H1 (cell line): ENCODE measurements around the gene RBM5. TPM values are rescaled to one million over a fixed set of nuclear protein-coding genes. Genes with fewer than 3 reads are reported as not detected.

Experiments
- CTCF ChIA-PET: fragments of 300-600 bp; sonication (Branson Sonifier 250); formaldehyde crosslinking; loops from one replicate; lab custom pipeline; 2021; ENCODE audit not compliant: partially characterized antibody; lab: Charles Lee
- POLR2A ChIA-PET: fragments of 300-600 bp; sonication (Branson Sonifier 250); formaldehyde crosslinking; loops from one replicate; lab custom pipeline; 2021; ENCODE audit warnings: inconsistent platforms; ENCODE audit not compliant: partially characterized antibody; lab: Charles Lee
- DNase-seq, 2 experiments: peaks; one replicate each; pipeline versions ENCODE4 v3.0.0 to v3.0.0-alpha.2; 2010 to 2022; ENCODE audit warnings: low spot score in 2 of 2, low read depth in 1 of 2, mixed read lengths in 1 of 2
- FAIRE-seq: peaks from 2 replicates; lab custom pipeline; 2011; peaks lifted over from hg19 to GRCh38; lab: Jason Lieb, UNC
- H2AFZ ChIP-seq: 2 replicates; pipeline ENCODE4 v1.8.1; 2012; ENCODE audit warnings: low read length, inconsistent platforms
- H2AK5ac ChIP-seq: 2 replicates; pipeline ENCODE4 v1.6.1; 2013; ENCODE audit warnings: low read depth, low read length
- H2BK120ac ChIP-seq: replicated peaks from 2 replicates; pipeline ENCODE3; 2013; ENCODE audit warnings: low read depth, low read length, inconsistent platforms
- H2BK12ac ChIP-seq: 2 replicates; pipeline ENCODE4 v1.6.1; 2013; ENCODE audit warnings: low read depth, low read length
- H2BK15ac ChIP-seq: 2 replicates; pipeline ENCODE4 v1.6.1; 2013; ENCODE audit warnings: low read length
- H2BK20ac ChIP-seq: 2 replicates; pipeline ENCODE4 v1.6.1; 2013; ENCODE audit warnings: low read length
- H2BK5ac ChIP-seq: 2 replicates; pipeline ENCODE4 v1.6.1; 2013; ENCODE audit warnings: low read depth, low read length
- H3K14ac ChIP-seq: 2 replicates; pipeline ENCODE4 v1.6.1; 2013; ENCODE audit warnings: inconsistent platforms; ENCODE audit not compliant: insufficient read length
- H3K18ac ChIP-seq: 2 replicates; pipeline ENCODE4 v1.6.1; 2013; ENCODE audit warnings: low read length; ENCODE audit errors: extremely low read depth
- H3K23ac ChIP-seq: 2 replicates; pipeline ENCODE4 v1.6.1; 2013; ENCODE audit warnings: inconsistent platforms; ENCODE audit not compliant: insufficient read length
- H3K23me2 ChIP-seq: 2 replicates; pipeline ENCODE4 v1.6.1; 2013; ENCODE audit warnings: low read depth, low read length
- H3K27ac ChIP-seq: 2 replicates; pipeline ENCODE4 v1.6.1; 2011; ENCODE audit warnings: low read depth, low read length, inconsistent platforms
- H3K27me3 ChIP-seq, 4 experiments: replicated peaks in 1 of 4; 1 replicate in 1 of 4; 2 replicates in 3 of 4; pipeline versions ENCODE4 v1.6.1 to v1.8.1; 2011 to 2013; ENCODE audit warnings: low read length in 3 of 4, mild to moderate bottlenecking in 3 of 4, inconsistent platforms in 2 of 4, mixed read lengths in 2 of 4, moderate library complexity in 1 of 4; ENCODE audit not compliant: control insufficient read depth in 3 of 4, insufficient read depth in 3 of 4; ENCODE audit errors: extremely low read depth in 1 of 4
- H3K36me3 ChIP-seq, 4 experiments: 2 replicates each; pipeline versions ENCODE4 v1.6.1 to v1.8.1; 2011 to 2013; ENCODE audit warnings: mild to moderate bottlenecking in 4 of 4, low read length in 3 of 4, moderate library complexity in 2 of 4, control low read depth in 1 of 4, inconsistent platforms in 1 of 4; ENCODE audit not compliant: insufficient read depth in 4 of 4, control insufficient read depth in 2 of 4
- H3K4ac ChIP-seq: replicated peaks from 2 replicates; pipeline ENCODE3; 2013; ENCODE audit warnings: low read length, low read depth, mixed read lengths, inconsistent platforms; ENCODE audit not compliant: insufficient read length
- H3K4me1 ChIP-seq, 4 experiments: replicated peaks in 1 of 4; 1 replicate in 1 of 4; 2 replicates in 3 of 4; pipeline versions ENCODE4 v1.6.1 to v1.8.1; 2011 to 2013; ENCODE audit warnings: low read length in 3 of 4, inconsistent platforms in 2 of 4, mixed read lengths in 1 of 4; ENCODE audit not compliant: insufficient read depth in 4 of 4, control insufficient read depth in 3 of 4
- H3K4me2 ChIP-seq, 2 experiments: 2 replicates each; pipeline versions ENCODE4 v1.6.1 to v1.8.1; 2011 to 2013; ENCODE audit warnings: low read depth in 2 of 2, low read length in 2 of 2, control low read depth in 1 of 2, inconsistent platforms in 1 of 2, mild to moderate bottlenecking in 1 of 2; ENCODE audit not compliant: insufficient read depth in 1 of 2
- H3K4me3 ChIP-seq, 4 experiments: fragments of 200-600, 300-600 bp in 1 of 4; sonication (generic), shearing (Covaris generic), sonication (Bioruptor Twin) in 1 of 4; 2 replicates each; pipeline versions ENCODE4 v1.5.1 to v1.8.1; 2011 to 2016; ENCODE audit warnings: low read length in 4 of 4, low read depth in 3 of 4, control low read depth in 2 of 4, inconsistent platforms in 2 of 4, mild to moderate bottlenecking in 2 of 4, mixed read lengths in 1 of 4, moderate library complexity in 1 of 4; ENCODE audit not compliant: insufficient read depth in 2 of 4; ENCODE audit errors: extremely low read depth in 1 of 4
- H3K56ac ChIP-seq: replicated peaks from 2 replicates; pipeline ENCODE3; 2013; ENCODE audit warnings: low read depth, mild to moderate bottlenecking, mixed read lengths, low read length, inconsistent platforms; ENCODE audit not compliant: insufficient read length
- H3K79me1 ChIP-seq: 2 replicates; pipeline ENCODE4 v1.6.1; 2013; ENCODE audit warnings: low read depth, low read length, control low read depth
- H3K79me2 ChIP-seq, 2 experiments: 2 replicates each; pipeline versions ENCODE4 v1.6.1 to v1.8.1; 2012 to 2013; ENCODE audit warnings: low read length in 2 of 2, mild to moderate bottlenecking in 2 of 2, inconsistent platforms in 1 of 2; ENCODE audit not compliant: insufficient read depth in 2 of 2, control insufficient read depth in 1 of 2
- H3K9ac ChIP-seq, 4 experiments: replicated peaks in 1 of 4; 1 replicate in 1 of 4; 2 replicates in 3 of 4; pipeline versions ENCODE4 v1.6.1 to v1.8.1; 2011 to 2013; ENCODE audit warnings: low read depth in 3 of 4, low read length in 3 of 4, control low read depth in 2 of 4, mild to moderate bottlenecking in 2 of 4, moderate library complexity in 2 of 4, inconsistent platforms in 1 of 4; ENCODE audit errors: extremely low read depth in 1 of 4
- H3K9me3 ChIP-seq, 2 experiments: 2 replicates each; pipeline versions ENCODE4 v1.6.1 to v1.8.1; 2012 to 2013; ENCODE audit warnings: mild to moderate bottlenecking in 2 of 2, moderate library complexity in 2 of 2, control low read depth in 1 of 2, inconsistent platforms in 1 of 2, low read depth in 1 of 2, low read length in 1 of 2, mixed read lengths in 1 of 2; ENCODE audit not compliant: insufficient read depth in 2 of 2
- H4K20me1 ChIP-seq, 2 experiments: replicated peaks in 1 of 2; 2 replicates each; pipeline versions ENCODE3 to v1.8.1; 2011 to 2013; ENCODE audit warnings: inconsistent platforms in 2 of 2, low read length in 2 of 2, mild to moderate bottlenecking in 1 of 2; ENCODE audit not compliant: insufficient read depth in 2 of 2, control insufficient read depth in 1 of 2
- H4K5ac ChIP-seq: 2 replicates; pipeline ENCODE4 v1.6.1; 2013; ENCODE audit warnings: low read length, low read depth, mixed read lengths, inconsistent platforms; ENCODE audit not compliant: insufficient read length
- H4K8ac ChIP-seq: 2 replicates; pipeline ENCODE4 v1.8.0; 2013; ENCODE audit warnings: mild to moderate bottlenecking, moderate library complexity, low read length, inconsistent platforms; ENCODE audit not compliant: insufficient read depth; ENCODE audit errors: extremely low read depth
- H4K91ac ChIP-seq: replicated peaks from 2 replicates; pipeline ENCODE3; 2013; ENCODE audit warnings: low read length, mixed read lengths, inconsistent platforms; ENCODE audit not compliant: insufficient read length
- CBX5 ChIP-seq: fragments of 300-800, 300-1000 bp; sonication (generic); IDR thresholded peaks from 2 replicates; pipeline ENCODE4 v1.7.1; 2016; ENCODE audit warnings: antibody characterized with exemption, low read length, low read depth
- CHD1 ChIP-seq: IDR thresholded peaks from 2 replicates; pipeline ENCODE4 v1.6.1; 2012; ENCODE audit warnings: low read depth, low read length, improper control_type of control experiment
- GABPA ChIP-seq: IDR thresholded peaks from 2 replicates; pipeline ENCODE4 v1.6.1; 2011; ENCODE audit warnings: mild to moderate bottlenecking, low read length, moderate library complexity, borderline replicate concordance; ENCODE audit not compliant: insufficient read depth
- KDM4A ChIP-seq: IDR thresholded peaks from one replicate; pipeline ENCODE4 v1.7.1; 2012; ENCODE audit warnings: low read depth, mild to moderate bottlenecking, moderate library complexity, low read length, inconsistent platforms; ENCODE audit not compliant: severe bottlenecking
- SIX5 ChIP-seq: IDR thresholded peaks from 2 replicates; pipeline ENCODE4 v1.6.1; 2011; ENCODE audit warnings: mild to moderate bottlenecking, low read depth, low read length
- TCF12 ChIP-seq: IDR thresholded peaks from 2 replicates; pipeline ENCODE4 v1.6.1; 2011; ENCODE audit warnings: low read depth, mild to moderate bottlenecking, low read length
- TEAD4 ChIP-seq: IDR thresholded peaks from 2 replicates; pipeline ENCODE4 v1.6.1; 2012; ENCODE audit warnings: low read depth, low read length, inconsistent platforms, mixed read lengths
- WGBS, 2 experiments: shearing (Covaris generic) in 1 of 2; methylation state at CpG; one replicate each; pipeline versions ENCODE4 v1.1.6 to v1.1.7; 2013 to 2015; ENCODE audit warnings: low lambda C conversion rate in 2 of 2, mixed read lengths in 2 of 2, inconsistent platforms in 1 of 2, low coverage in 1 of 2, missing lambda C conversion rate in 1 of 2; ENCODE audit not compliant: insufficient replicate concordance in 2 of 2, insufficient coverage in 1 of 2, insufficient read length in 1 of 2; ENCODE audit errors: extremely low coverage in 1 of 2, missing lambda C conversion rate in 1 of 2; 5-methylcytosine and 5-hydroxymethylcytosine counted together
- polyA plus RNA-seq, 7 experiments: library from polyadenylated mRNA; depleted of rRNA in 3 of 7; stranded (reverse) in 5 of 7; unstranded in 2 of 7; fragments of >200 nt in 5 of 7; fragments of 200-250 nt in 2 of 7; gene quantifications; 1 replicate in 5 of 7; 2 replicates in 1 of 7; 4 replicates in 1 of 7; pipeline versions ENCODE4 v1.2.1 to v1.2.3, GENCODE V29; 2011 to 2013; ENCODE audit warnings: missing spikeins in 2 of 7, mixed read lengths in 2 of 7
- total RNA-seq: library from RNA; stranded (reverse); fragmentation: NEBNext Ultra II Directional; extraction: Animal tissue kit (Norgen Biotek cat#: 25700); gene quantifications from 2 replicates; pipeline ENCODE4 v1.2.1, GENCODE V29; 2021

The RBM5 gene
- total and polyA plus RNA-seq, 2 of the 8 experiments (the other 6 are each of a cell fraction or from before 2014, with no cell fraction given): 82.7 to 144 TPM

- H2AK5ac ChIP-seq: peak overlapping the region; percentile 87; the same call in 1 of the 2 replicates
- POLR2A ChIA-PET: interaction anchor here (0.7 to 10.6 kb wide), 8 partner anchors 13 to 96 kb away, joined by 3 to 133 read pairs (median 6); partner anchors contain the start of gene GNAI2
- peak overlapping the region; percentile 47; the same call in 1 of the 2 replicates for H3K27ac ChIP-seq
- no peak overlapping the region for H3K56ac ChIP-seq
- H2BK15ac ChIP-seq: peak overlapping the region; percentile 65; the same call in 1 of the 2 replicates
- H2BK120ac ChIP-seq: peak overlapping the region; percentile 91
- H3K9me3 ChIP-seq: no peaks in the 10 kb centered on the region
- no peaks in the 10 kb centered on the region for H3K79me1 ChIP-seq
- peak in 1 of 2 experiments; percentile 67 for DNase-seq
- H2AFZ ChIP-seq: no peak overlapping the region
- H3K23me2 ChIP-seq: no peaks in the 10 kb centered on the region; the same call in 1 of the 2 replicates
- H3K4me1 ChIP-seq: peaks cover 4 to 32% (median 28%) of the 10 kb centered on the region in 4 experiments
- peak overlapping the region in 1 of 4 experiments; percentile 35; a peak in 2 of 7 replicates for H3K9ac ChIP-seq
- H3K18ac ChIP-seq: peak overlapping the region; percentile 95
- TF ChIP-seq TEAD4 (0 out of 2 replicates have a peak, but pooled peaks have one; percentile 10), GABPA (no peak), SIX5 (no peak), KDM4A (no peak), TCF12 (0 out of 2 replicates have a peak, but pooled peaks have one; percentile 15), CBX5 (no peak), CHD1 (no peak)
- TF ChIP-seq, all 59 proteins: peak for 2
- Histone ChIP-seq H2BK12ac (peak overlapping the region; percentile 97; the same call in 1 of the 2 replicates), H3K4ac (peak overlapping the region; percentile 92), H3K23ac (no peak overlapping the region), H2BK20ac (peak overlapping the region; percentile 98; the same call in 1 of the 2 replicates), H3K4me3 (peak overlapping the region in 3 of 4 experiments; percentile 17 to 45 (median 36); a peak in 3 of 8 replicates), H3K79me2 (no peaks in the 10 kb centered on the region), H4K5ac (peak overlapping the region; percentile 76), H3K36me3 (no peaks in the 10 kb centered on the region), H3K14ac (no peak overlapping the region), H3K4me2 (peak overlapping the region; percentile 65 to 70), H3K27me3 (no peaks in the 10 kb centered on the region; a peak in 1 of 7 replicates), H4K8ac (peak overlapping the region; percentile 84), H2BK5ac (peak overlapping the region; percentile 96), H4K20me1 (no peaks in the 10 kb centered on the region), H4K91ac (peak overlapping the region; percentile 96)
- WGBS, 2 experiments: 18% methylated on average over 6 of the region's 6 CpGs; no CpG with 5 or more reads in 1 of the 2 experiments
- CTCF ChIA-PET: interaction anchor here (0.7 to 7.1 kb wide), 9 partner anchors 10 to 87 kb away, joined by 3 to 68 read pairs (median 16); partner anchors contain the start of gene GNAT1
- FAIRE-seq: no peak
Measured at GRCh38 chr3:50139308-50139707, 50.6 kb downstream of the RBM5 start.
